ENCODE measurements around the gene TDRD1.

The TDRD1 gene

GRCh38 chr10:114273910-114274309, 94.8 kb downstream of the TDRD1 start:
- DNase-seq: no peak

GRCh38 chr10:114274616-114275453, 95.7 kb downstream of the TDRD1 start:
- DNase-seq: no peak

GRCh38 chr10:114276066-114276465, 96.9 kb downstream of the TDRD1 start:
- no peak for DNase-seq

GRCh38 chr10:114276671-114277070, 97.5 kb downstream of the TDRD1 start:
- DNase-seq: no peak

GRCh38 chr10:114278140-114278883, 99.2 kb downstream of the TDRD1 start:
- no peak for DNase-seq

- DNase-seq: no peak
Observed at GRCh38 chr10:114278884-114279191, 99.7 kb downstream of the TDRD1 start.

- no peak for DNase-seq
Observed at GRCh38 chr10:114279289-114279688, 100.1 kb downstream of the TDRD1 start.

GRCh38 chr10:114279901-114280644, 100.9 kb downstream of the TDRD1 start:
- no peak for DNase-seq

GRCh38 chr10:114281006-114281405, 101.9 kb downstream of the TDRD1 start:
- DNase-seq: no peak

GRCh38 chr10:114281461-114281860, 102.3 kb downstream of the TDRD1 start:
- DNase-seq: no peak
